ENCODE measurements around the gene NKX2-4.

GRCh38 chr20:21377701-21378100 is 19.6 kb downstream of the NKX2-4 start:
- TF ChIP-seq, protein P1, sequence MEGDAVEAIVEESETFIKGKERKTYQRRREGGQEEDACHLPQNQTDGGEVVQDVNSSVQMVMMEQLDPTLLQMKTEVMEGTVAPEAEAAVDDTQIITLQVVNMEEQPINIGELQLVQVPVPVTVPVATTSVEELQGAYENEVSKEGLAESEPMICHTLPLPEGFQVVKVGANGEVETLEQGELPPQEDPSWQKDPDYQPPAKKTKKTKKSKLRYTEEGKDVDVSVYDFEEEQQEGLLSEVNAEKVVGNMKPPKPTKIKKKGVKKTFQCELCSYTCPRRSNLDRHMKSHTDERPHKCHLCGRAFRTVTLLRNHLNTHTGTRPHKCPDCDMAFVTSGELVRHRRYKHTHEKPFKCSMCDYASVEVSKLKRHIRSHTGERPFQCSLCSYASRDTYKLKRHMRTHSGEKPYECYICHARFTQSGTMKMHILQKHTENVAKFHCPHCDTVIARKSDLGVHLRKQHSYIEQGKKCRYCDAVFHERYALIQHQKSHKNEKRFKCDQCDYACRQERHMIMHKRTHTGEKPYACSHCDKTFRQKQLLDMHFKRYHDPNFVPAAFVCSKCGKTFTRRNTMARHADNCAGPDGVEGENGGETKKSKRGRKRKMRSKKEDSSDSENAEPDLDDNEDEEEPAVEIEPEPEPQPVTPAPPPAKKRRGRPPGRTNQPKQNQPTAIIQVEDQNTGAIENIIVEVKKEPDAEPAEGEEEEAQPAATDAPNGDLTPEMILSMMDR (IDR thresholded peaks at IDR 0.05) = no peak
- TF ChIP-seq POLR2A (IDR thresholded peaks at IDR 0.05) = no peak
